GM12801 (cell line): ENCODE results near the gene PPP1R16B.

Experiments used
- TF ChIP-seq, protein P1 (sequence below): IDR thresholded peaks from one replicate; pipeline ENCODE4 v1.5.1; 2011; ENCODE audit warnings: control low read depth; ENCODE audit not compliant: insufficient read length; ENCODE audit errors: extremely low read depth

Gene PPP1R16B

DNA sequence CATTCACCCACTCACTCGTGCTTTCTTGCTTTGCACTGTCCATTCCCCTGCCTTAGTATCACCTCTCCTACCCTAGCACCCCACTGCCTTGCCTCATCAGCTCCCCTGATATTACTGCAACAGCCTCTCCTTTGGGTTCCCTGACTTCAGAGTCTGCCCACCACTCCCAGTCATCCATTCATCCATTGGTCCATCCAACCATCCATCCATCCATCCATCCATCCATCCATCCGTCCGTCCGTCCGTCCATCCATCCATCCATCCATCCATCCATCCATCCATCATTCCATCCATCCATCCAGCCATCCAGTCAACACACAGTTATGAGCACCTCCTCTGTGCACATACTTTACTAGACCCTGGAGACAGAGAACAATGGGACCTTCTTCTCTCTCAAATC is 97.8 kb downstream of the PPP1R16B start:
- TF ChIP-seq, protein P1, sequence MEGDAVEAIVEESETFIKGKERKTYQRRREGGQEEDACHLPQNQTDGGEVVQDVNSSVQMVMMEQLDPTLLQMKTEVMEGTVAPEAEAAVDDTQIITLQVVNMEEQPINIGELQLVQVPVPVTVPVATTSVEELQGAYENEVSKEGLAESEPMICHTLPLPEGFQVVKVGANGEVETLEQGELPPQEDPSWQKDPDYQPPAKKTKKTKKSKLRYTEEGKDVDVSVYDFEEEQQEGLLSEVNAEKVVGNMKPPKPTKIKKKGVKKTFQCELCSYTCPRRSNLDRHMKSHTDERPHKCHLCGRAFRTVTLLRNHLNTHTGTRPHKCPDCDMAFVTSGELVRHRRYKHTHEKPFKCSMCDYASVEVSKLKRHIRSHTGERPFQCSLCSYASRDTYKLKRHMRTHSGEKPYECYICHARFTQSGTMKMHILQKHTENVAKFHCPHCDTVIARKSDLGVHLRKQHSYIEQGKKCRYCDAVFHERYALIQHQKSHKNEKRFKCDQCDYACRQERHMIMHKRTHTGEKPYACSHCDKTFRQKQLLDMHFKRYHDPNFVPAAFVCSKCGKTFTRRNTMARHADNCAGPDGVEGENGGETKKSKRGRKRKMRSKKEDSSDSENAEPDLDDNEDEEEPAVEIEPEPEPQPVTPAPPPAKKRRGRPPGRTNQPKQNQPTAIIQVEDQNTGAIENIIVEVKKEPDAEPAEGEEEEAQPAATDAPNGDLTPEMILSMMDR: no peak

DNA sequence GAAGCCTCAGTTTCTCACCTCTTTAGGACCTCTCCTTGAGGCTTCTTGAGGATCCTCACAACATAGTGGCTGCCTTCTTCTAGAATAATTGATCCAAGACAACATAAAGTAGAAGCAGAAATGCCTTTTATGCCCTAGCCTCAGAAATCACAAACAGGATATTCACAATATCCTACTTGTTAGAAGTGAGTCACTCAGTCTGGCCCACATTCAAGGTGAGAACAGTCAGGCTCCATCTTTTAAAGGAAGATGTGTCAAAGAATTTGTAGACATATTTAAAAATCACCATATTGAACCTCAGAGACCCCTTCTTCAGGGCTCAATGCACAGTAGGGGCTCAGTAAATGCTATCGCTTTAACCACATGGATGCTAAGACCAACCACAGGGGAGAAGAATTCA is 99.9 kb downstream of the PPP1R16B start:
- TF ChIP-seq, protein P1: no peak

DNA sequence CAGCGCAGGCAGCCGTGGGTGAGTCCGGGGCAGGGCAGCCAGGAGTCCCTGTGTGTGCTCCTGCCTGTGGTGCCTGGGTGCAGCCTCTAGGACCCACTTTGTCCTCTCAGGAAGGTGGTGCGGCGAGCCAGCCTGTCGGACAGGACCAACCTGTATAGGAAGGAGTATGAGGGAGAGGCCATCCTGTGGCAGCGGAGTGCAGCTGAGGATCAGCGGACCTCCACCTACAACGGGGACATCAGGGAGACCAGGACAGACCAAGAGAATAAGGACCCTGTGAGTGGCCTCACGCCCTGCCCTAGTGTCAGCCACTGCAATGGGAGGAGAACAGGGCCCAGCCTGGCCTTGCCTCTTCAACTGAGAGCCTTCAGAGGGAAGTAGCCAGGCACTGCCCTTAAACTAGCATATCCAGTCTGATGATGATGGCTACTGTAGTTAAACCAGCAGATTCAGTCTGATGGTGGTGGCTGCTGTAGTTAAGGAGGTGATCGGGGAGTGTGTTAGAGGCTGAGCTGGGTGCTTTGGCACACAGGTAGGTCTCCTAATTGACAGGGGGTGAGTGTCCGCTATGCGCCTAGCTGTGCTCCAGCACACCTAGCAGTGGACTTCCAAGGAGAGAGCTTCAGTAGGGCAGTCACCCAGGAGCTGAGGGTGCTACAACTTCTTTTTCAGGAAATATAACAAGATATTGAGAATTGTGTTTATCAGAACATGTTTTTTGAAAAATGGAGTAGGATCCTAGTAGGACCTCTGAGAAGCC is 102.6 kb downstream of the PPP1R16B start:
- TF ChIP-seq, protein P1: no peak

DNA sequence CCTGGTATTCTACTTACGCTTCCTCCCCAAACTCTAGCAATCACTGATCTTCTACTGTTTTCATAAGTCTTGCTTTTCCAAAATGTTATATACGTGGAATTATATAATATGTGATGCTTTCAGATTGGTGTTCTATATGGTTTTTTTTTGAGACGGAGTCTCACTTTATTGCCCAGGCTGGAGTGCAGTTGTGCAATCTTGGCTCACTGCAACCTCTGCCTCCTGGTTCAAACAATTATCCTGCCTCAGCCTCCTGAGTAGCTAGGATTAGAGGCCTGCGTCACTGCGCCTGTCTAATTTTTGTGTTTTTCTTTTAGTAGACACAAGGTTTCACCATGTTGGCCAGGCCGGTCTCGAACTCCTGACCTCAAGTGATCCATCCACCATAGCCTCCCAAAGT is 109.9 kb downstream of the PPP1R16B start:
- TF ChIP-seq, protein P1: no peak

DNA sequence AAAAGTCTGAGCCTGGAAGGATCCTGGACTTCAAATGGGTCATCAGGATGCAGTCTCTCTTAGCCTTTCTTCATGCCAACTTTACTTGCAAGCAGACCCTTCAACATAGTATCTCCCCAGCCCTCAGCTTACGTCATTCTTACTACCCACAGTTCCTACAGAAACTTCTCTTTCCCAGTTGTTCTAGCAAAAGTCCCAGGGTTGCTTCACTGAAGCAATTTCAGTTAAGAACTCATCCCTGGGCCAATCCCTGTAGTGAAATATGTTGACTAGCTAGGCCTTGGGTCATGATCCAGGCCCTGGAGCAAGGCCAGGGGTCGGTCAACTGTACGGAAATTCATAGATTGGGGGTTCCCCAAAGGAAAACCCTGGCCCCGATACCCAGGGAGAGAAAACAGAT is 112.2 kb downstream of the PPP1R16B start:
- TF ChIP-seq, protein P1: no peak

DNA sequence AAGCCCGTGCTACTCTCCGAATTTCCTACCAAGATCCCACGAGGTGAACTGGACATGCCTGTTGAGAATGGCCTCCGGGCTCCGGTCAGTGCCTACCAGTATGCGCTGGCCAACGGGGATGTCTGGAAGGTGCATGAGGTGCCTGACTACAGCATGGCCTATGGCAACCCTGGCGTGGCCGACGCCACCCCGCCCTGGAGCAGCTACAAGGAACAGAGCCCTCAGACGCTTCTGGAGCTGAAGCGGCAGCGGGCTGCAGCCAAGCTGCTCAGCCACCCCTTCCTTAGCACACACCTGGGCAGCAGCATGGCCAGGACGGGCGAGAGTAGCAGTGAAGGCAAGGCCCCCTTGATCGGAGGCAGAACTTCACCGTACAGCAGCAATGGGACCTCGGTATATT is 112.7 kb downstream of the PPP1R16B start:
- TF ChIP-seq, protein P1: no peak

DNA sequence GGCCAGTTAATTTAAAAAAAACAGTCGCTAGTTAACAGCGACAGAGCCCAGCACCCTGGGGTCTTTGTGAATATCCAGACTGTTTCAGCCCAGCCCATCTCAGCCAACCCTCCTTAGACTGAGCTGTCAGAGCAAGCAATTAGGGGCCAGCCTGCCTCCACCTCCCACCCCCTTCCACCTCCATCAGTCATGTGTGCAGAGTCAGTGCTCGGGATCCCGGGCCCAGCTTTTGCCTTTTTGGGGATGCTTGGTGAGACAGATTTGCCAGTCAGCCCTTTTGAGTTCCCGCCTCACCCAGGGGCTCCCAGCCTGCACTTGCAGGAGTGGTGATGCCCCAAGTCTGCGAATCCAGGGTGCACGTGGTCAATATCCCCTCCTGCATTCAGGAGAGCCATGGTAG is 114.2 kb downstream of the PPP1R16B start:
- TF ChIP-seq, protein P1: no peak
